Measurements from ENCODE around the gene RSL24D1.
"Not testable (repeated sequence)": the region's sequence is repeated elsewhere in the genome, so short reads cannot be mapped to it uniquely, and the experiment has no call there.

Gene RSL24D1

GRCh38 chr15:55202206-55202605 is 5.5 kb upstream of the RSL24D1 start:
- no peak for DNase-seq

DNA sequence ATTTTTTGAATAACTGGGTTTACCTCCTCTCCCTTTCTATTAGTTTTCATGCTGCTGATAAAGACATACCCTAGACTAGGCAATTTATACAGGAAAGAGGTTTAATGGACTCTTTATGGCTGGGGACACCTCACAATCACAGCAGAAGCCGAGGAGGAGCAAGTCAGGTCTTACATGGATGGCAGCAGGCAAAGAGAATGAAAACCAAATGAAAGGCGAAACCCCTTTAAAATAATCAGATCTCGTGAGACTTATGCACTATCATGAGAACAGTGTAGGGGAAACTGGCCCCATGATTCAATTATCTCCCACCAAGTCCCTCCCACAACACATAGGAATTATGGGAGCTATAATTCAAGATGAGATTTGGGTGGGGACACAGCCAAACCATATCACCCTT is 2.0 kb upstream of the RSL24D1 start:
- no peak for DNase-seq

DNA sequence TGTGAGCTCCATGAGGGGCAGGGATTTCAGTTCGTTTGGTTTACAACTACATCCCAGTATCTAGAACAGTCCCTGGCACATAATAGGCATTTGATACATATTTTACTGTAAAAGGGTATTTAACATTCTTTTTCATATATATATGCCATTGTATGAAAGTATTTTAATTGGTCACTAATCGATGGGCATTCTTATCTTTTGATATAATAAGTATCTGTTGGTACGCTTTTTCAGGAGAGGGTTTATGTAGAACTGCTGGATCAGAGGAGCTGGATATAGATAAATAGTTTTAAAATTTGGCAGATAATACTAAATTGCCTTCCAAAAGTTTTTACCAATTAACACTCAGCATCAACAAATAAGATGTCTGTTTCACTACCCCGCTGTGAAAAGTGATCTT is 978 bp upstream of the RSL24D1 start:
- DNase-seq, result no peak

DNA sequence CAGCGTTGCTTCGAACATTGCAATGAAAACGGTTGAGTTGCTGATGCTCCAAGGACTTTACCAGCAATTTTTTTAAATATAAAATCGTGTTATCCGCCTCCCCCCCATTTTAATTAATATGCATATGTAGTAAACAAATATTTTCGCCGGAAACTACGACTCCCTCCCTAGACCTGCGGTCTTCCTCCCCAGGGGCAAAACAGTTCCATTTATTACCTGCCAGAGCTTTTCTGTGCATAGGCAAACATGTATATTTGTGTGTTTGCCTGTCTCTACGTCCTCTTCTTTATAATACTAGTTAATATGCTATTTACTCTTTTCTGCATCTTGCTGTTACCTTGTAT is 593 bp upstream of the RSL24D1 start:
- DNase-seq, result no peak

GRCh38 chr15:55195996-55196395 is 745 bp downstream of the RSL24D1 start:
- peak; percentile 0 for DNase-seq

DNA sequence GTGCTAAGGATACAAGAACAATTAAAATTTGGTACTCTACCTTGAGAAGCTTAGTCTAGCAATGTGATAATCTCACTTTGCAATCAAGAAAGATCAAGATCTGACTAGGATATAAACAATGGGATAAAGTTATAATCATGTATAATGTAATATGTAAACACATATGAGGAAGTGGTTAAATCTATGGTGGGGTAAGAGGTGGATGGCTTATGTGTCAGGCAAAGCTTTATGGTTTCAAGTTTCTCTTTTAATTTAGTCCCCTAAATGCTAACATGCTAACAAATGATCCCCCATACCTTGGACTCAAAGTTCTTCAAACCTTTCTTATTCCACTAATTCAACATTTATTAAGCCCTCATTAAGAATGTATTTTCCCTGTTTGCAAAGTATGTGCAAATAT is 2.5 kb downstream of the RSL24D1 start:
- DNase-seq, result peak; percentile 0

DNA sequence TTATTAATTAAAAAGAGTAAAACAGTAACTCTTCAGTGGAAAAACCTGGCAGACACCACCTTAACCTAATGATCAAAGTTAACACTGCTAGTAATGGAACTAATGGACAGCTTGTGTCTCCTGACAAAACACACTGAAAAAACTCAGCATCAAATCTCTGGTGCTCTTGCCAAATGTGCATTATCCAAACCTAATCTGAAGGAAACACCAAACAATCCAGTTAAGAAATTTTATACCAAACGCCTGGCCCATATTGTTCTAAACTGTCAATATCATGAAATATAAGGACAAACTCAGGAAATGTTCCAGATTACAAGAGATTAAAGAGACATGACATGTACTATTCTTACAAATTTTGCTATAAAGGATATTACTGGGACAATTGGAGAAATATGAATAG is 10.4 kb downstream of the RSL24D1 start:
- no peak for DNase-seq

GRCh38 chr15:55183679-55184078 is 13.1 kb downstream of the RSL24D1 start:
- no peak for DNase-seq

GRCh38 chr15:55179141-55179540 is 17.6 kb downstream of the RSL24D1 start:
- DNase-seq, result no peak

GRCh38 chr15:55170361-55170760 is 26.4 kb downstream of the RSL24D1 start:
- no peak for DNase-seq

DNA sequence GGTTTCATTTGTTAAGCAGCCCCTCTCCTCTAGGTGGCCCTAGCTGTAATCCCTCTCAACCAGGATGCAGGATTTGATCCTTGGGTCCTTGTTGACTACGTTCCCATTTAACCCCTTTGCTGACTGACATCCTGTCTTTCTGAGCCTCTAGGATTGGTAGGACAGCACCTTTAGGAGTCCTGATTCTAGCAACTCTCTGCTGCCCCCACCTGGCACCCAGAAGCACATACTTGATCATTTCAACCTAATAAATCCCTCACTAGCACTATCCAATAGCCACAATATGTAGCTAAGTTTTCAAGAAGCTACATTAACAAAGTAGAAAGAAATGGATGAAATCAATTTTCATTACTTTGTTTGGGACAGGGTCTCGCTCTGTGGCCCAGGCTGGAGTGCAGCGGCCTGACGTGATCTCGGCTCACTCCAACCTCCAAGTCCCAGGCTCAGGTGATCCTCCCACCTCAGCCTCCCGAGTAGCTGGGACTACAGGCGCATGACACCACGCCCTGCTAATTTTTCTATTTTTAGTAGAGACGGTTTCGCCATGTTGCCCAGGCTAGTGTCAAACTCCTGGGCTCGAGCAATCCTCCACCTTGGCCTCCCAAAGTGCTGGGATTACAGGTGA is 28.3 kb downstream of the RSL24D1 start:
- peak; percentile 1 for DNase-seq

GRCh38 chr15:55164284-55164683 is 32.5 kb downstream of the RSL24D1 start:
- DNase-seq, result no peak

DNA sequence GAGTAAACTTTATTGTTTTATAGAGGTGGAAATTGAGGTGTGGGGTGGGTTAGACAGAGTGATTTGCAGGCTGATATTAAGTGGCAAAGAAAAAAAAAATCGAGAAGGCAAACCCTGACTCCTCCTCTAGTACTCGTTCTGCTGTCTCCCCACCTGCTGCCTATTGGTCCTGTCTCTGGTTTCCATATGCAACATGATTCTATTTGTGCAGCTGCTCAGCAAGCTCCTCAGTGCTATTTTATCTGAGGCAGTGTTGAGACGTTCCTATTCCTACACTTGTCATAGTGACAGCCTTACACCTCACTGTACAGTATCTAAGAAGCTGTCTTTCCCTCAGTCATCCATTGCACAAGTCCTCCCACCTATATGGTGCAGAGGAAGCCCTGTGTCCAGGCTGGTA is 45.1 kb downstream of the RSL24D1 start:
- no peak for DNase-seq

- not testable (repeated sequence) for DNase-seq
These were observed 53.6 kb downstream of the RSL24D1 start for GRCh38 chr15:55143132-55143531.

GRCh38 chr15:55133972-55134371 is 62.8 kb downstream of the RSL24D1 start:
- DNase-seq, result no peak

DNA sequence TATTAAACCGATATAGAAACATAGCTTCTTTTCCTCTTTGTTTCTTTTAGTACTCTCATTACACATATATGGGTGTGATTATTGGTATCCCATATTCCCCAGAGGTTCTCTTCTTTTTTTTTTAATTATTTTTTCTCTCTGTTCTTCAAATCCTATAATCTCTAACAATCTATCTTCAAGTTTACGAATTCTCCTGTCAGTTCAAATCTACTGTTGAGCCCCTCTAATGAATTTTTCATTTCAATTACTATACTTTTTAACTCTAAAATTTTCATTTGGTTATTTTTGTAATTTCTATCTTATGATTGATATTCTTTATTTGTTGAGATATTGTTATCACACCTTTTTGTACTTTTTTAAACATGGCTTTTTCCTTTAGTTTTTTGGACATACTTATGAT is 64.1 kb downstream of the RSL24D1 start:
- no peak for DNase-seq

Measured in GF-D8 (cell line).